Activated CD4-positive, alpha-beta T cell treated with anti-CD3 and anti-CD28 coated beads, Interleukin-2, amount 10 ng/mL, durations not matched to agents 24 days and 14 days (primary cell): ENCODE data around the gene PLXNB1. TPM values are rescaled to one million over a fixed set of nuclear protein-coding genes. Genes with fewer than 3 reads are reported as not detected.

ENCODE experiments used
- DNase-seq: peaks from one replicate; pipeline ENCODE4 v3.0.0; 2022
- H3K27ac Mint-ChIP-seq: one replicate; pipeline ENCODE4 v1.8.0; 2022; ENCODE audit warnings: mild to moderate bottlenecking, mixed read lengths
- H3K27me3 Mint-ChIP-seq: one replicate; pipeline ENCODE4 v1.8.0; 2022; ENCODE audit warnings: mixed read lengths
- H3K36me3 Mint-ChIP-seq: one replicate; pipeline ENCODE4 v1.8.0; 2022; ENCODE audit warnings: low read depth, mild to moderate bottlenecking, mixed read lengths
- H3K4me1 Mint-ChIP-seq: one replicate; pipeline ENCODE4 v1.8.0; 2021; ENCODE audit warnings: mixed read lengths
- H3K4me3 Mint-ChIP-seq: one replicate; pipeline ENCODE4 v1.8.0; 2022; ENCODE audit warnings: mild to moderate bottlenecking, moderate library complexity, mixed read lengths
- H3K9me3 Mint-ChIP-seq: one replicate; pipeline ENCODE4 v1.8.0; 2021; ENCODE audit warnings: mixed read lengths
- intact Hi-C: fragments of 100-400 bp; cut with micrococcal nuclease; formaldehyde crosslinking; loops from one replicate; pipeline ENCODE4 v1.15.1; 2023
- total RNA-seq: library from RNA; stranded (reverse); gene quantifications from 2 replicates; pipeline ENCODE4 v1.2.3, GENCODE V29; 2022

Gene PLXNB1
- total RNA-seq, 1 donor from 2014 or later = 5.7 TPM

DNA sequence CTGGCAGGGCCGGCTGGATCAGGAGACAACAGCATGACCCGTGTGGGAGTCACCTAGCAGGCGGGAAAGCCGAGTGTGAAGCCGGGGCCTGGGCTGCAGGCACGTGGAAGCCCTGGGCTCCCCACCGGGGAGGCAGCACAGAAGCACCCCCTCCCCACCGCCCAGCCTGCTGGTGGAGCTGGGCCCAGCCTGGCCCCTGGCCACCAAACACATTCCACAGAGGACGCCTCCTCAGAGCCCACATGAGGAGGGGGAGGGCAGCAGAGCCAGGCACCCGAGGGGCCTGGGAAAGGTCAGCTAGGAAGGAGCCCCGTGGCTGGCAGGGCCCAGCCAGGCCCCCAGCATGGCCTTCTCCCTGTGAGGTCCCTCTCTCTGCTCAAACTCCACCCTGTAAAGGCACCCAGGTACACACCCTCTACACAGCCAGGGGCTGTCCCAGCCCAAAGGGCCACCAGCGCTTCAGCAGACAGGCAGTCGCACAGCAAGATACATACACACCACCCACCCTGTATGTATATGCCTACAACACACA is 4.5 kb downstream of the PLXNB1 start:
- intact Hi-C loops = no loop called here
- H3K27ac Mint-ChIP-seq = no peak overlapping the region

GRCh38 chr3:48423883-48424695 is 5.8 kb downstream of the PLXNB1 start:
- no peaks in the 10 kb centered on the region for H3K36me3 Mint-ChIP-seq
- intact Hi-C loops = no loop called here
- no peak overlapping the region for H3K27ac Mint-ChIP-seq
- peaks cover 18% of the 10 kb centered on the region for H3K27me3 Mint-ChIP-seq
- H3K9me3 Mint-ChIP-seq = no peaks in the 10 kb centered on the region
- peaks cover 2% of the 10 kb centered on the region for H3K4me1 Mint-ChIP-seq
- DNase-seq = no peak
- no peak overlapping the region for H3K4me3 Mint-ChIP-seq

More for the DNA sequence above, 4.5 kb downstream of the PLXNB1 start:
- H3K4me1 Mint-ChIP-seq = peaks cover 5% of the 10 kb centered on the region
- peaks cover 20% of the 10 kb centered on the region for H3K27me3 Mint-ChIP-seq
- H3K36me3 Mint-ChIP-seq = no peaks in the 10 kb centered on the region
- H3K4me3 Mint-ChIP-seq = no peak overlapping the region
- no peak for DNase-seq
- H3K9me3 Mint-ChIP-seq = no peaks in the 10 kb centered on the region

- Mint-ChIP-seq H3K27ac (no peak overlapping the region), H3K4me3 (no peak overlapping the region), H3K36me3 (no peaks in the 10 kb centered on the region), H3K4me1 (peaks cover 2% of the 10 kb centered on the region), H3K9me3 (no peaks in the 10 kb centered on the region), H3K27me3 (peaks cover 16% of the 10 kb centered on the region)
- no peak for DNase-seq
- intact Hi-C loops = no loop called here
Observed at GRCh38 chr3:48423241-48423882, 6.5 kb downstream of the PLXNB1 start.

GRCh38 chr3:48422681-48423080 is 7.2 kb downstream of the PLXNB1 start:
- Mint-ChIP-seq H3K9me3 (no peaks in the 10 kb centered on the region), H3K36me3 (no peaks in the 10 kb centered on the region), H3K4me1 (peaks cover 2% of the 10 kb centered on the region), H3K27ac (no peak overlapping the region), H3K27me3 (peaks cover 9% of the 10 kb centered on the region), H3K4me3 (no peak overlapping the region)
- DNase-seq = no peak
- intact Hi-C loops = no loop called here

DNA sequence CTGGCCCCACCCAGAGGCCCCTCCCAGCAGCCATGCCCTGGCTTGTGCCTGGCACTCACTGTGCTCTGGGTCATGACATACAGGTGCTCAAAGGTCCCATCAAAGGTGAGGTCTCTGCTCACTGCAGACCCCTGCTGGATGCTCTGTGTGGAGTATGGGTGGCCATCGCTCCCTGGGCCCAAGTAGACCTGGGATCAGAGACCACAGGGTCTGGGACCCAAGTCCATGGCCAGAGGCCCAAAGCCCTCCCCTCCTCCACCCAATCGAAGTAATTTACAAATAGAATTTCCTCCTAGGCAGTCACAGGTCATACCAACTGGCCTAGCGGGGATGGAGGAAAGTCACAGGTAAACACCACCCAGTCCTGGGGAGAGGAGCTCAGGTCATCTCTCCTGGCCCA is 7.6 kb downstream of the PLXNB1 start:
- no peak for DNase-seq
- intact Hi-C loops = no loop called here

DNA sequence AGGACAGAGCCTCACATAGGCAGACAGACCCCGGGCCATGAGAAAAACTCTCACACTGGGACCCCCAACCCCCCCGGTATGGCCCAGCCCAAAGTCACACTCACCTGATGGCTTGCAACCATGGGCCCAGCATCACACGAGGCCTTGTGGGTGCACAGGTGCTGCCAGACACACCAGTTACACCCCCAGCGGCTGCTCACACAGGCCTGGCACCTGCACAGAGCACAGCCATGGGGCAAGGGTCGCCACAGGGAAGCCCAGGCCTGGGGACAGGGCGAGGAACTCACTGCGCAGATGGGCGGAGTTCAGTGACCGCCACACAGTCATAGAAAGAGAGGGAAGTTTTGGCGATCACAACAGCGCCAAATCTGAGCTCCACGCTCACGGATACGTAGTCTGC is 9.3 kb downstream of the PLXNB1 start:
- Mint-ChIP-seq H3K4me3 (no peak overlapping the region), H3K4me1 (peaks cover 2% of the 10 kb centered on the region), H3K36me3 (no peaks in the 10 kb centered on the region), H3K27me3 (no peaks in the 10 kb centered on the region), H3K9me3 (no peaks in the 10 kb centered on the region), H3K27ac (no peak overlapping the region)
- no peak for DNase-seq
- intact Hi-C loops = no loop called here

More for the DNA sequence above, 7.6 kb downstream of the PLXNB1 start:
- H3K9me3 Mint-ChIP-seq = no peaks in the 10 kb centered on the region
- H3K36me3 Mint-ChIP-seq = no peaks in the 10 kb centered on the region
- H3K27ac Mint-ChIP-seq = no peak overlapping the region
- H3K4me3 Mint-ChIP-seq = no peak overlapping the region
- H3K27me3 Mint-ChIP-seq = peaks cover 5% of the 10 kb centered on the region
- peaks cover 2% of the 10 kb centered on the region for H3K4me1 Mint-ChIP-seq

GRCh38 chr3:48419597-48419996 is 10.3 kb downstream of the PLXNB1 start:
- intact Hi-C loops = no loop called here
- Mint-ChIP-seq H3K27ac (no peak overlapping the region), H3K4me1 (no peaks in the 10 kb centered on the region), H3K9me3 (no peaks in the 10 kb centered on the region), H3K27me3 (no peaks in the 10 kb centered on the region), H3K36me3 (no peaks in the 10 kb centered on the region), H3K4me3 (no peak overlapping the region)
- no peak for DNase-seq

DNA sequence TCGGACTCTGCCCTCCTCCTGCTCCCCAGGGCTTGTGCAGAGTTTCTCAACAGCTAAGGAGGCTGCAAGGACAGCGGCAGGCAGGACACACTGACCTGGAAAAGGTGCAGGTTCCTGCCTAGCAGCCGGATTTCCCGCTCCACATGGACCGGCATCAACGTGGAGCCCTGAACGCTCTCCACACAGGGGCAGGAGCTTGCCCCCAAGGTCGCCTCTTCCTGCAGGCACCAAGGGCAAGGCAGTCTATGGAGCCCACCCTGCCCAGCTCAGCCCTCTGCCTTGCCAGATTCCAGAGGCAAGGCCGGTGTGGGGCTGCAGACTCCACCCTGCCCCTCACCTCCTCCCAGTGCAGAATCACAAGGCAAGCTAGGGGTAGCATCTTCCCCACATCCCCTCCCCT is 10.7 kb downstream of the PLXNB1 start:
- H3K36me3 Mint-ChIP-seq = no peaks in the 10 kb centered on the region
- H3K4me3 Mint-ChIP-seq = no peak overlapping the region
- no peak overlapping the region for H3K27ac Mint-ChIP-seq
- H3K4me1 Mint-ChIP-seq = no peaks in the 10 kb centered on the region
- no peaks in the 10 kb centered on the region for H3K27me3 Mint-ChIP-seq
- H3K9me3 Mint-ChIP-seq = no peaks in the 10 kb centered on the region
- intact Hi-C loops = no loop called here
- DNase-seq = no peak

DNA sequence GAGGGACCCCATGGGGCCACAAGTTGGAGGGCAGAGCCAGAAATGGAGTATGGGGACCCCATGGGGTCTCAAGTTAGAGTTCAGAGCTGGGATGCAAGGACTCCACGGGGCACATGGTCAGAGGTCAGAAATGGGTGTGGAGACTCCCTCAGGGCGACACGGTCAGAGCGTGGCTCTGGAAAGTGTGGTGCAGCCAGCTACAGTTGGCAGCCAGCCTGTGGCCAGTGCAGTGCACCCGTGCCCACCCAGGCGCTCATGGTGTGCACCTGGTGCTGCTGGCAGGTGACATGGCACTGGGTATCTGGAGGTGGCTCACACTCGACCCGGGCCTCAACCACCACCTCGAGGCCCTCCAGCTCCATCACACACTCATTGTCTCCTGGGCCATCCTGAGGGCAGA is 11.2 kb downstream of the PLXNB1 start:
- Mint-ChIP-seq H3K4me3 (no peak overlapping the region), H3K27me3 (no peaks in the 10 kb centered on the region), H3K4me1 (no peaks in the 10 kb centered on the region), H3K9me3 (no peaks in the 10 kb centered on the region), H3K27ac (no peak overlapping the region), H3K36me3 (no peaks in the 10 kb centered on the region)
- intact Hi-C loops = no loop called here
- no peak for DNase-seq

GRCh38 chr3:48418140-48418539 is 11.7 kb downstream of the PLXNB1 start:
- Mint-ChIP-seq H3K4me1 (no peaks in the 10 kb centered on the region), H3K4me3 (no peak overlapping the region), H3K27me3 (no peaks in the 10 kb centered on the region), H3K36me3 (no peaks in the 10 kb centered on the region), H3K9me3 (no peaks in the 10 kb centered on the region), H3K27ac (no peak overlapping the region)
- intact Hi-C loops = no loop called here
- no peak for DNase-seq

DNA sequence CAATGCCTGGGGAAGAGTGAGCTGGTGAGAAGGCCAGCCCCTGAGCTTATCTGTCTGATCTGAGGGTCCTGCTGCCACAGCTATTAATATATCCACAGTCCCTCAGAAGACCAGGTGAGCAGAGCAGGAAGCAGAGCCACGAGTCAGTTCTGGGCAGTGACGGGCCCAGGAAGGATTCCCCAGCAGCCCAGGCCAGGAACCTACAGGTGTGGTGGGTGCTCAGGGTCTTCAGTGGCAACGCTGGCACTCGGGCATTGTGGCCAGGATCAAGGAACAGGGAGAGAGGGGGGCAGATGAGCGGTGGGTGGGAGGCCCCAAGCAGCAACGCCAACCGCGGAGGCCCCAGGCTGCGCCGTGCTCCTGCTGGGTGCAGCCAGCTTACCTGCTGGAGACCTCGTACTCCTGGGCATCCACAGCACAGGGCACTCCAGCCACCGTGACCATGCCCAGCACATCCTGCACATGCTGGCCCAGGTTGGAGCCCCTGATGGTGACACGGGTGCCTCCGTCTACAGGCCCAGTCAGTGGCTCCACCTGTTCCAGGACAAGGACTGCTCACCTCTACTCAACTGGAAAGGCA is 12.3 kb downstream of the PLXNB1 start:
- H3K27me3 Mint-ChIP-seq = no peaks in the 10 kb centered on the region
- intact Hi-C loops = no loop called here
- H3K4me3 Mint-ChIP-seq = no peak overlapping the region
- no peak for DNase-seq
- no peaks in the 10 kb centered on the region for H3K36me3 Mint-ChIP-seq
- H3K4me1 Mint-ChIP-seq = no peaks in the 10 kb centered on the region
- H3K27ac Mint-ChIP-seq = no peak overlapping the region
- H3K9me3 Mint-ChIP-seq = no peaks in the 10 kb centered on the region

DNA sequence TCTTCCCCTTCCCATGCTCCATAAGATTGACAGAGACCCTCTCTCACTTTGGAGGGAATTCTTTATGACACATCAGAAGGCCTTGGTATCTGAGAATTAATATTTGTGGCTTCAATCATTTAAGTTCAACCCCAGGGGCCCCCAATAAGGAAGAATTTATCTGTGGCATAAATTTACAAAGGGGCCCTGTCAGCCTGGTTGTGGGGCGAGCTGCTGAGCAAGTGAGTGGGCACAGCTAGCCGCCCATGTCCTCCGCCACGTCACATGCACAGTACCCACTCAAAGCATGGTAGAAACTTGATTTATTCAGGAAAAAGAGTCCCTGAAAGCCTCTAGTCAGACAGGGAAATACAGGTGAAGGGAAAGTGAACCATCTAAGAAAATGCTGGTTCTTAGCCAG is 13.3 kb downstream of the PLXNB1 start:
- no peak for DNase-seq
- Mint-ChIP-seq H3K27me3 (no peaks in the 10 kb centered on the region), H3K4me1 (no peaks in the 10 kb centered on the region), H3K27ac (no peak overlapping the region), H3K9me3 (no peaks in the 10 kb centered on the region), H3K4me3 (no peak overlapping the region), H3K36me3 (no peaks in the 10 kb centered on the region)
- intact Hi-C loops = no loop called here

- Mint-ChIP-seq H3K27me3 (no peaks in the 10 kb centered on the region), H3K4me1 (no peaks in the 10 kb centered on the region), H3K4me3 (no peak overlapping the region), H3K9me3 (no peaks in the 10 kb centered on the region), H3K36me3 (no peaks in the 10 kb centered on the region), H3K27ac (no peak overlapping the region)
- DNase-seq = no peak
- intact Hi-C loops = no loop called here
Observed at GRCh38 chr3:48416091-48416505, 13.8 kb downstream of the PLXNB1 start.

- intact Hi-C loops = no loop called here
- no peak overlapping the region for H3K4me3 Mint-ChIP-seq
- no peak for DNase-seq
Observed at GRCh38 chr3:48415251-48415953, 14.5 kb downstream of the PLXNB1 start.

More at GRCh38 chr3:48415251-48415953, 14.5 kb downstream of the PLXNB1 start:
- H3K27me3 Mint-ChIP-seq = no peaks in the 10 kb centered on the region
- H3K36me3 Mint-ChIP-seq = no peaks in the 10 kb centered on the region
- H3K27ac Mint-ChIP-seq = no peak overlapping the region
- no peaks in the 10 kb centered on the region for H3K4me1 Mint-ChIP-seq
- no peaks in the 10 kb centered on the region for H3K9me3 Mint-ChIP-seq
